Islet of Langerhans (tissue), 1 donor: ENCODE results near the gene ST6GALNAC2.

Experiments
- FAIRE-seq: peaks from one replicate; lab custom pipeline; 2011; peaks lifted over from hg19 to GRCh38; lab: Jason Lieb, UNC

ST6GALNAC2 gene

DNA sequence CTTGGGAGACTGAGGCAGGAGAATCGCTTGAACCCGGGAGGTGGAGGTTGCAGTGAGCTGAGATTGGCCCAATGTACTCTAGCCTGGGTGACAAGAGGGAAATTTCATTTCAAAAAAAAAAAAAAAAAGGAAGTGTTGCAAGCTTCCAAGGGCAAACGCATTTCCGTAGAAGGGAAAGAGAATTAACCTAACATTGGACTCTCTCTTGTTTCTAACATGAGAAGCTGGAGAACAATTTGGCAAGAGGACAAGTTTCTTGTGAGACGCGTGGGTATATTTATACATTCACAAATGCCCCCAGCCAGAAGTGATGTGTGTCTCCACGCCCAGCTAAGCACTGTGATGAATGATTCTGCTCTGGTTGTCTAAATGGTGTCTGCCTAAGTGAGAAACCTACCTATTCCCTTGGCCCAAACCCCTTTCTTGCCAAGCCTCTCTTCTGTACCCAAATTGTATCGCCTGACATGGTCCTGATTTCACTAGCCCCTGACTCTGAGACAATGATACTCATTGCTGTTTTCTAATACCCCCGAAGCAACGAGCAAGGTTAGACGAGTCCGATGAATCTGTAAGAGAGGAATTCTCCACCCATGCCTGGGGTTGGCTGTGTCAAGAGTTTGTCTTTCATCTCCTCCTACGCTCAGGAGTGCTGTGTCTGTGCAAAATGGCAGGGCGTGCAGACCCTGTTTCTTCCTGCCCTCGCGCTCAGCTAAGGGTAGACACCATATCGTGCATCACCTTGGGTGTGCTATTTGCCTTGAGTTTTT, 14.2 kb upstream of the ST6GALNAC2 start:
- FAIRE-seq, result no peak

DNA sequence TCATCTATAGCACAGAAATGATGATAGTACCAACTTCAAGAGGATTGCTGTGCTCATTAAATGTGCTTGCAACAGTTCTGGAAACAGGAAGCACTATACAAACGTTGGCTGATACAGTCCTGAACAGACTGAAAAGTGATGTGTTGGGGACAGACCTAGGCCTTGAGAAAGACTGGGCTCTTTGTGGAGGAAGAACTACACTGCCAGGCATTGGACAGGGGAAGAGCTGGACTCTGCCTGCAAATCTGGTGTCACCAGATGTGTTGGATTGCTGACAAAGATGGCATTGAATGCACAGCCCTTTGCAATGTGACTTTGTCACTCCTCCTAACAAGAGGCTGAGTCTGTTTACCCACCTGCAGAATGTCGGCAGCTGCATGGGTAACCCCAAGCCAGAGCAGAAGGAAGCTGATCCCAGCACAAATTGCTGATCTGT, 12.4 kb upstream of the ST6GALNAC2 start:
- FAIRE-seq, result no peak

DNA sequence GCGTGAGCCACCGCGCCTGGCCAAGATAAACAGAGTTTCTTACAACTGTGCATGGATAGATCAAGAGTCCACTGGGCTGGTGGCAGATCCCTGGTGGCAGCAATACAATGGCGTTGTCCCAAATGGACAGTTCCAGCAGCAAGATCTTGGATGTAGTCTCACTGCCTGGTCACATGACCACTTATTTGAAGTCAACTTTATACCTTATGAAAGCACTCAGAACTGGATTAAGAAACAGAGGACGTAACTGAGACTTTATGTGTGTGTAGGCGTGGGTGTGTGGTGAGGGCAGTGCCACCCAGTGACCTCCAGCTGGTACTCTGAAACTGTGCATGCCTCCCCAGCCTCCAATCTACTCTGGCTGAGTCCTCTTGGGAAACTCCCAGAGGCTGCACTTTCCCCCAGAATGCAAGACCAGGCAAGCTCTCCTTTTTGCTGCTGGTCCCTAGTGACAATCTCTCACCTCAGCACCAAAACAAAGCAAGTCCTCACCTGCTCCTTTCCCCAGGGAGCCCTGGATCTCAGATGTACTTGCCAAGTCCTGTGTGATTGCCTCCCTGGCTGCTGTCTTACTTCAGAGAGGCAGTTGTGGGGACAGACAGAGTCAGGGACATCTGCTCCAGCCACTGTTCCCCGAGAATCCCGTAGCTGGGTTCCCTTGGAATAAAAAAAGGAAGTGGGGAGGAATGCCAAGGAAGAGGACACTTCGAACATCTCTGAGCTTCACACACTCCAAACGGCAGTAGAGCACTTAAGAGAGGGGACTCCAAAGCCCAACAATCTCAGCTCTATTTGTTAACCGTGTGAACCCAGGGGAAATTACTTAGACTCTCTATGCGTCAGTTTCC, 11.7 kb upstream of the ST6GALNAC2 start:
- FAIRE-seq, result no peak

DNA sequence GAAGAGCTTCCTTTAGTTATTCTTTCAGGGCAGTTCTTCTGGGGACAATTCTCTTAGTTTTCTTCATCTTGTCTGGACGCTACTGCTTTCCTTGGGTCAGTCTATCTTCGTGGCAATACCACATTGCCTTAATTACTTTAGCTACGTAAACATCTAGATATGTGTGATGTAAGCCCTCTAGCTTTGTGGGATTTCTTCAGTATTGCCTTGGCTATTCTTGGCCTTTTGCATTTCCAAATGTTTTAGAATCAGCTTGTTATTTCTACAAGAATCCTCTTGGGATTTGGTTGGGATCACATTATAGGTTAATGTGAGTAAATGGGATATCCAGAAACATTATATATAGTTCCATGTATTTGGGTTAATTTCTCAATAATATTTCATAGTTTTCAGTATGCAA, 9.0 kb upstream of the ST6GALNAC2 start:
- FAIRE-seq, result no peak

DNA sequence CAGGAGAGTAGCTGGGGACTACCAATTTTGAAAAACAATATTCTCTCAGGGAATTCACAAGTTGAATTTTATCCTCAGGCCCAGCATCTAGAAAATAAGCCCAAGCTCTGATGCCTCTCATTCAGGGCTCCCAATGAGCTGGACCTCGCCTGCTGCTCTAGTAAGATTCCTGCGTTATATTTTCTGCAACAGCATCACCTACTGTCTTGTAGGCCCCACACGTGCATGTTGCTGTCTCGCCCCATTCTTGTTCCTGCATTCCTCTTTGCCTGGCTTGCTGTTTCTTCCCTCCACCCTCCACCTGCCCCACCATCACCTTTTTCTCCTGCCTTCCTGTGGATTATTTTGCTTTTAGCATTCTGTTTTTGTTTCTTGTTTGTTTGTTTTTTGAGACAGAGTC, 8.3 kb upstream of the ST6GALNAC2 start:
- no peak for FAIRE-seq

DNA sequence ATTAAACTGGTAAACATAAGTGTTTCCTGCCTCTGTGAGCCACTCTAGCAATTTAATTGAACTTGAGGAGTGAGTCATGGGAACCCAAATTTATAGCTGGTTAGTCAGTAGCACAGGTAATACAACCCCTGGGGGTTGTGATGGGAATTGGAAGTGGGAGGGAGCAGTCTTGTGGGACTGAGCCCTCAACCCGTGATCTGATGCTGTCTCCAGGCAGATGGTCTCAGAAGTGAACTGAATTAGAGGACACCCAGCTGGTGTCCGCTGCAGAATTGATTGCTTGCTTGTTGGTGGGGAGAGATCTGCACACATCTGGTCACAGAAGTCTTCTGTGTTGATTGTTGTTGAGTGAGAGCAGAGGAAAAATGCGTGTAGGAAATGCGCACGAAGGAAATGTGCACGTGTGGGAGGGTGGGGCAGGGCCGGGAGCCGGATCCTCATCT, 7.7 kb upstream of the ST6GALNAC2 start:
- FAIRE-seq, result no peak

DNA sequence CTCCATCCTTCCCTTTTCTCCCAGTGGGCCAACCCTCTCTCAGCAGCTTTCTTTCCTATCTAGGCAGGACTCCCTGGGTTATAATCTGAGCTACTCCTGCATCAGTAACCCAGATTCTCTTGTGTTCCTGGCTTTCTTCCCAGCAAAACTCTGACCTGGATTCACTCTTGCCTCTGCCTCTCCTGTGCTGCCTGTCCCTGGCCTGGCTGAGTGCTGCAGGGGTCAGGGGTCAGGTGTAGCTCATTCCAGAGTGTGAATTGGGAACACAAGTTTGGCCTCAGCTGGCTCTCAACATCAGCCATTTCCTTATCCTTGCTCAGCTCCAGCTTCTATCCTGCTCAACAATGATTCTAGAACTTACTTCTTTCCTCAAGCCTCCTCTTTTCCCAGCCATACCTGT, 2.5 kb upstream of the ST6GALNAC2 start:
- no peak for FAIRE-seq

DNA sequence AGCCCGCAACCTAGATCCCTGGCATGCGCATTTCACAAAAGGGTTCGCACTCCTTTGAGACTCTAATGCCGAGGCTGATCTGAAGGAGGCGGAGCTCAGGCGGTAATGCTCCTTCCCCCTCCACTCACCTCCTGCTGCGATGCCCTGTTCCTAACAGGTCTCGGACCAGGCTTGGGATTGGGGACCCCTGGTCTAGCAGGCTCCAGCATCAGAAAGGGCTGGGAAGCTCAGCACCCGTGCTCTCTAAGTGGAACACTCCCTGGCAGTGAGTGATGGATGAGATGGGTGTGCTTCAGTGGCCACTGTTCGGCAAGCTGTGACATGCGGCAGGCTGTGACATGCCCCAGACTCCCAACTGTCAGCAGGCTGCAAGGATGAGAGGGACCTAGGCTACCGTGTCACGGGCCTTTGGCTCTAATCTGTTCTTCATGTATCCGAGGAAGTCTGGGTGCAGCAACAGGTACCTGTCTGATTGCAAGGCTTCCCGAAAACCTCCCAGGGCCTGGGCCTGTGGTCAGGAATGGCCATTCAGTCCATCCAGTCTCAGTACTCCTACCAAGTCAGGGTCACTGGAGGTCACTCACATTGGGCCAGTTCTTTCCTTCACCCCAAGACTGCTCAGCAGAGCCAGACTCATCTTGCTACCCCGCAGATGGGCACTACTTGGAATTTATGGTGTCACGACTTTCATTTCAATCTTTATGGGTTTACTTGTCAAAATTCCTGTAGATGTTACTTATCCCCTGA, 1.3 kb upstream of the ST6GALNAC2 start:
- no peak for FAIRE-seq

DNA sequence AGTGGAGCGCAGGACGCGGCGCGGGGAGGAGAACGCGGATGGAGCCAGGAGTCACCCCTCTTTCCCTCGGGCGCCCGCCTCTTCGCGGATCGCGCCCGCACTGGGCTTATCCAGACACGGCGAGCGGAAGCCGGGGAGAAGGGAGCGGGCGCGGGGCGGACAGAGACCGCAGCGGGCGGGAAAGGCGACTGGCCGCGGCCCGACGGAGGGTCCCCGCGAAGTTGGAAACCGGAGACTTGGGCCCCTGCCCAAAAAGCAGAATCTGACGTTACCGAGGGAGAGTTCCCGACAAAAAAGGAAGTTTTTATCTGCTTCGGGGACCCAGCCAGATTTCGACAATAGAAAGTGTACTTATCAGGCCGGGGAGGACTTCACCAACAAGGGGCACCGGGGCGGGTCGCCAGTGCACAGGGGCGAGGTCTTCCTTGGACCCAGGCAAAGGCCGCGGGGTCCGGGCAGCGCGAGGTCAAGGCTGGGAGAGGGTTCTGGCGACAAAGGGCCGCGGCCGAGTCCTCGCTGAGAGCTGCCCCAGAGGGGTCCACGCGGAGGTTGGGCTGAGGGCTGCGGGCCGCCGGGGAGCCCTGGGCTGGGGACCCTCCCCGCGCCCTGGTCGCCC, 519 bp downstream of the ST6GALNAC2 start:
- FAIRE-seq, result no peak

DNA sequence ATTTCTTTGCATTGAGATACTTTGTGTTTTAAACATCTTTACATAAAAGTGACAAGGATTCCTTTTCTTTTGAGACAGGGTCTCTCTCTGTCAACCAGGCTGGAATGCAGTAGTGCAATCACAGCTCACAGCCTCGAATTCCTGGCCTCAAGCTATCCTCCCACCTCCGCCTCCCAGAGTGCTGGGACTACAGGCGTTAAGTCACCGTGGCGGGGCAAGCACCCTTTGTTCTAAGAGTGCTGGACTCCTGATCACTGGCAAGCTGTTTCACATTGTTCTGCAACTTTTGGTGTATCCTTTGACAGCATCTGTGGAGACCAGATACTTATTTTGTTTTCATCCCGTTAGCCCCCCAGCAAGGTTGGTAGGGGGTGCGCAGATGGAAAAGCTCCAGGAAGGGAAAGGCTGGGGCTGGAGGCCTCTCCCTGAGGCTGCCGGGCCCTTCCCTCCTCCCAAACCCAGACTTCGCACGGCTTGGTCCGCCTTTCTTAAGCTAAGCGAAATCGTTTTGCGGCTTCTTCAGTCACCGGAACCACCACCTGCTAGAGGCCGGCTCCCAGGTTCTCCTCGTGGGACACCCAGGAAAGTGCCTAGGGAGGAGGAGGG, 1.1 kb downstream of the ST6GALNAC2 start:
- no peak for FAIRE-seq

DNA sequence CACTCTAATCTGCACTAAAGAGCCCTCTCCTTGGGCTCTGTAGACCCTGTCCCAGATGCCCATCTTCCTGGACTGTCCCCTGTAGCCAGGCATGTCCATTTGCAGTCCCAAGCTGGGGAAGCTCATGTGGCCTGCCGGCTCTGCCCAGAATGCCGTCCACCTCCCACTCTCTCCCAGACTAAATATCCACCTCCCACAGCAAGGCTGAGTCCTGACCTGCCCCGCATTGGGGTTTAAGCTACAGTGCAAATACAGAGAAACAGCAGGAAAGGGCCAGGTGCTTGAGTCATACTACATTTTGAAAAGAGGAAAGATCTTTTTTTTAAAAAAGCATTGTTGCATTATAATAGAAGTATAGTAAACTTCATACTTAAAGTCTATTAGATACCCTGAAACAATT, 3.0 kb downstream of the ST6GALNAC2 start:
- FAIRE-seq, result no peak

DNA sequence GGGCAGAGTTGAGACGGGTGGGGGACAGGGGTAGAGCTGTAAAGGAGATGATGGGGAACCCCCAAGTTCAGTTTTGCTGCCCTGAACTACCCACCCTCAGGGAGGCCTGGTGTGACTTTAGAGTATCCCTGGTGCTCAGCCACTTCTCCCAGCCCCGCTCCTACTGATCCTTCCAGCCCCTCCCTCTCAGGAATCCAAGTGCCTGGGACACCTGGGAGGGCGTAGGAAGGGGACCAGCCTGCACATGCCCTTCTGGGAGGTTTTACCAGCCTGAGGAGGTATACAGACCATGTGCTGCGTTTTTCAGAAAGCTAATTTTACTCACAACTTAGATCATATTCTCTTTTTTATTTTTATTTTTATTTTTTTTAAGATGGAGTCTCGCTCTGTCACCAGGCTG, 4.1 kb downstream of the ST6GALNAC2 start:
- no peak for FAIRE-seq

DNA sequence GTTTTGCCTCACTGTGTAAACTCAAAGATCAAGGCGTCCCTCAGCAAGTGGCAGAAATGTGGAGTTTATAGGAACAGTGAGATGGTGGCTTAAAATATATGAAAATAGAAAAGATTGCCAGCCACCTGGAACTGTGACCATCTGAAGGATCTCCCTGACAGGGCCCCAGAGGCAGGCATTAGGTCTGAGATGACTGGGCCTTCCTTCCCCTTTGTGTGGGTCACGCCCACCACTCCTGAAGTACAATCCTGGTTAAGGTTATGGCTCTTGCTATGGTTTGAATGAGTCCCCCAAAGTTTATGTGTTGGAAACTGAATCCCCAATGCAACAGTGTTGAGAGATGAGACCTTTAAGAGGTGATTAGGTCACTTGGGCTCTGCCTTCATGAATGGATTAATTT, 6.4 kb downstream of the ST6GALNAC2 start:
- FAIRE-seq, result no peak

DNA sequence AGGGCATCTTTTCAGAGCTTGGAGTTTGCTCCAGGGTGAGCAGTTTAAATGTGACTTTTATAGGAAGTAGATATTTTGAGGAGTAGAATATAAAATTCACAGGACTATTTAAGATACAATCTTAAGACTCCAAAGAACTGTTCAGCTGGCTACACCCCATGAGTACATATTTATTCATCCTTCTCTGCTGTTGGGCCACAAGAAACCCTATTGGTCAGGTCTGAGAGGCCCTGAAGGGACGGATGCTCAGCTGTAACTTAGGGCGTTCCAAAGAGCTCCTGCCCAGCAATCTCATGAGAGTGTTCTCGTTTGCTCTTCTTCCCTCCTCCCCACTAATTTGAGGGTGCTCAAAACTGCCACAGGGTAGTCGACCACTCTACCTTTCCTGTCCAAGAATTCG, 7.3 kb downstream of the ST6GALNAC2 start:
- FAIRE-seq, result no peak

DNA sequence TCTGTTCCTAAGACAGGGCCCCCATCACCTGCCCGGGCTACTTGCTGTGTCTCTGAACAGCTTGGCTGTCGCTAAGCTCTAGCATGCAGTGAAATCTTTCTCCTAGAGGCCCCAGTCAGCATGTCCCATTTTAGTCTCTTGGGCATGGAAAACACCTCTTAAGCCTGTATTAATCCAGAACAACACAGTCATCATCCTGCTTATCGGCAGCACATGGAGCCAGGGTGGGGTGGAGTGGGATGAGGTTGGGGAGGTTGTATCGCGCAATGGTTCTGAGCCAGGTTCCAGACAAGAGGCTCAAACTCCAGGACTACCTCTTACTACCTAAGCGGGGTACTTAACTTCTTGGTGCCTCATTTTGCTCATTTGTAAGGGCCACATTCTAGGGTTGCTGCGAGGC, 7.8 kb downstream of the ST6GALNAC2 start:
- FAIRE-seq, result no peak

DNA sequence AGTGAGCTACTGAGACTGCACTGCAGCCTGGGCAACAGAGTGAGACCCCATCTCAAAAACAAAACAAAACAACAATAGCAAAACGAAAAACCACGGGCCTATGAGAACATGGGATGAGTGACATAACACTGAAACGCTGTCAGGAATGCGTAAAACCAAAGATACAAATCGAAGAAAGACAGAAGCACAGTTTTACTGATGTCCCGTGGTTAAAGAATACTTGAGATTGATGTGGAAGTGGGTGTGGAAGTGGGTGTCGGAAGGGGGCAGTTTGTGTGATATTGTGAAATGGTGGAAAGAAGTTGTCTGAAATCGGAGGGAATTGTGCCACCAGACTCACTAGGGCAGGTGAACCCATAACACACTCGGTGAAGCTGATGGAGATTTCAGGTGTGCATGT, 9.5 kb downstream of the ST6GALNAC2 start:
- no peak for FAIRE-seq

DNA sequence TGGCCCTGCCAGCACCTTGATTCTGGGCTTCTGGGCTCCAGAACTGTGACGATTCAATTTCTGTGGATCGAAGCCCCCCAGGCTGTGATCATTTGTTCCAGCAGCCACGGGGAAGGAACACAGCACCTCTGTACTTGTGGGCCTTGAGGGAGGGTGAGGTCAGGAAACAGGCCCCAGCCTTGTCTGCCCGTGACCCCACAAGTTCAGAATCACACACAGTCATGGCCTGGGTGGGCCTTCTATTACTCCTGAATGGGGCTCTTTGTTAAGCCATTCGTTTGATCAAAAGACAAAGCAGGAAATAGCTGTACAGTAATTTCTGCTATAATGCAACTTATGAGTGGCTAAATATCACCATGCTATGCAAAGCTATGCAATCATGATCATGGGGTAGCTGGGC, 10.1 kb downstream of the ST6GALNAC2 start:
- no peak for FAIRE-seq

DNA sequence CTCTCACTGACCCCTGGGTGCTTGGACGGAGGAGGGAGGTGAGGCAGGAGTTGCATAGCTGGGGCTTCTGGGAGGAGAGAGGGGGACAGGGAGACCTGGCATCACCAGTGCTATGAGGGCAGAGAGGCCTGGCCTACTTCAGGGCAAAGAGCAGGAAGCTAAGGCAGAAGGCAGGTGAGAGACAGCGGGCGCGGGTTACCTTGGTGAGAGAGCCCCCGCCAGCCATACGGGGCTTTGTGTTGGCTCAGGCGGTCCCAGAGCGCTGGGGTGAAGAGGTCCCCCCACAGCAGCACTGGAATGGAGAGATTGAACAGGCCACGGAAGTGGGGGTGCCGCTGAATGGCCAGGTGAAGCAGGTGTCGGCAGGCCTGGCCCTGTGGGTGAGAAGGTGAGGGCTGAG, 11.5 kb downstream of the ST6GALNAC2 start:
- FAIRE-seq, result no peak

DNA sequence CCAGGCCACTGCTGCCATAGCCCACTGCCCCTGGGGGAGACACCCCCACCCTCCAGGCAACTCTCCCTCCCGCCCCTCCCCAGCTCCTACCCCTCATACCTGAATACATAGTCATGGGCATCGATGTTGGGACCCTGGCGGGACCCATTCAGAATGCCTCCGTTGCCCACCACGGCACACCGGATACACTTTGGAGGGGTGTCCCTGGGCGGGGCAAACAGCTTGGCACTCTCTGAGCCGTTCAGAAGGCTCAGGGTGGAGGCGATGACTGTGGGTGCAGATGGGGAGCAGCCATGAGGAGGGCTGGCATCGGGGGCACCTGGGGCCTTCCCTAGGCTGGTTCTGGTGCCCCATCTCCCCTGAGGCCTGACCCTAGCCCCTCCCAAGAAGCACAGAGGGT, 12.6 kb downstream of the ST6GALNAC2 start:
- FAIRE-seq, result no peak

DNA sequence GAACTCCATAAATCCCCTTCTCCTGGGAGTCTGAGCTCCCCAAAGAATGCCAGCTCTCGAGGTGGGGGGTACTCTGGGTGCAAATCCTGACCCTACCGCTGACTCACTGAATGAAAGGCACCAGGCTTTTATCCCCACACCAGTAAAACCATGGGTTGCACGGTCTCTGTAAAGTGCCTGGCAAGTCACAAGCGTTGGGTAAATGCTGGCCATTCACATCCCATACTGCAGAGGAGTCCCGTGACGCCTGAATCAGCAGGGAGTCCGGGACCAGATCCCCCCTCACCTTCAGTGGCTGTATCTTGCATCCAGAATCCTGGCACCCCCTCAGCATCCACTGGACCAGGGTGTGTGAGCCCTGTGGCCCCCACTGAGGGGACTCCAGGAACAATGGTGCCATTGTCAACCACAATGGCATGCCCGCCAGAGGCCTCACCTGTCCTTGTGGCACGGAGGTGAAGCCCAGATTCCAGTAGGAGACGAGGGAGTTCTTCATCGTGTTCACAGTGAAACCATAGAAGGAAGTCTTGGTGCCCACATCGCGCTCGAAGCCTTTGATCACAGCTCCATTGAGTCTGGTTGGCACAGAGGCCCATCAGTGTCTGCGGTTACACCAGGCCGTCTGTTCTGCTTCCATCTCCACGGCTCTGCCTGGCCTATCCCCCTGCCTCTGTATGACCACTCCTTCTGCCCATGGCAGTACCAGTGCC, 13.3 kb downstream of the ST6GALNAC2 start:
- no peak for FAIRE-seq

DNA sequence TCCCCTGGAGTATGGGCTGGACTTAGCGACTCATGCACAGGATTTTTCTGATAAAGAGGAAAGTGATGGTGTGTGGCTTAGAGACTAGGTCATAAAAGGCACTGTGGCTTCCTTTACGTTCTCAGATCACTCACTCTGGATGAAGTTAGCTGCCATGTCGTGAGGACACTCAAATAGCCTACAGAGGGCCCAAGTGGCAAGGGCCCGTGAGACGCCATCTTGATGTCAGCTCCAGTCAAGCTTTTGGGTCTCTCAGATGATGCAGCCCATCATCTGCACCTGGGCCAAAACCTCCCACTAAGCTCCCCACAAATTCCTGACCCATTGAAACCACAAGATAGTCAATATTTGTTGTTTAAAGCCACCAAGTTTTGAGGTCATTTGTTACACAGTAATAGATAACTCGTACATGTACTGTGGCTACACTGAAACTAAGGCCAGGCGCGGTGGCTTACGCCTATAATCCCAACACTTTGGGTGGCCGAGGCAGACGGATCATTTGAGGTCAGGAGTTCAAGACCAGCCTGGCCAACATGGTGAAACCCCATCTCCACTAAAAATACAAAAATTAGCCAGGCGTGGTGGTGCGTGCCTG, 14.7 kb downstream of the ST6GALNAC2 start:
- FAIRE-seq, result no peak
